WTC11 (cell line): ENCODE data around the gene ABI2. TPM values are rescaled to one million over a fixed set of nuclear protein-coding genes. Genes with fewer than 3 reads are reported as not detected.

Experiments
- ATAC-seq: fragments of 200-7000 bp; cut with Tn5 transposase; 2 replicates; pipeline ENCODE4 v1.10.0; 2021; ENCODE audit warnings: mild to moderate bottlenecking, moderate library complexity
- CTCF ChIA-PET: fragments of 300-600 bp; sonication (Branson Sonifier 250); formaldehyde crosslinking; loops from one replicate; lab custom pipeline; 2021; ENCODE audit warnings: antibody characterized with exemption; lab: Charles Lee
- POLR2A ChIA-PET: fragments of 350-600 bp; sonication (Branson Sonifier 250); formaldehyde crosslinking; loops from one replicate; lab custom pipeline; 2021; ENCODE audit warnings: antibody characterized with exemption; lab: Charles Lee
- DNase-seq: peaks from one replicate; pipeline ENCODE4 v3.0.0; 2021; ENCODE audit warnings: low spot score
- H3K27ac Mint-ChIP-seq: 2 replicates; pipeline ENCODE4 v1.8.0; 2021; ENCODE audit warnings: mixed read lengths
- H3K27me3 Mint-ChIP-seq: 2 replicates; pipeline ENCODE4 v1.8.0; 2021; ENCODE audit warnings: low read depth, mild to moderate bottlenecking, moderate library complexity, mixed read lengths
- H3K36me3 Mint-ChIP-seq: 2 replicates; pipeline ENCODE4 v1.8.0; 2021; ENCODE audit warnings: mixed read lengths
- H3K4me1 Mint-ChIP-seq: 2 replicates; pipeline ENCODE4 v1.8.0; 2022; ENCODE audit warnings: mixed read lengths
- H3K4me3 Mint-ChIP-seq: 2 replicates; pipeline ENCODE4 v1.8.0; 2021; ENCODE audit warnings: mild to moderate bottlenecking, moderate library complexity, mixed read lengths
- H3K9me3 Mint-ChIP-seq: 2 replicates; pipeline ENCODE4 v1.8.0; 2021; ENCODE audit warnings: mixed read lengths
- CBFB ChIP-seq: sonication (generic); formaldehyde crosslinking; IDR thresholded peaks from 2 replicates; pipeline ENCODE4 v1.8.1; 2022; ENCODE audit warnings: mild to moderate bottlenecking, low read depth, missing genetic modification reagents
- CREB1 ChIP-seq: sonication (generic); formaldehyde crosslinking; IDR thresholded peaks from 2 replicates; pipeline ENCODE4 v1.8.0; 2023; ENCODE audit warnings: mild to moderate bottlenecking, missing genetic modification reagents
- GABPB1 ChIP-seq: sonication (generic); formaldehyde crosslinking; IDR thresholded peaks from 2 replicates; pipeline ENCODE4 v1.8.1; 2023; ENCODE audit warnings: mild to moderate bottlenecking, missing genetic modification reagents
- MYBL2 ChIP-seq: sonication (generic); formaldehyde crosslinking; IDR thresholded peaks from 2 replicates; pipeline ENCODE4 v1.8.1; 2023; ENCODE audit warnings: mild to moderate bottlenecking, moderate library complexity, missing genetic modification reagents
- NFATC4 ChIP-seq: fragments of 250-450 bp; sonication (Bioruptor Pico); IDR thresholded peaks from 2 replicates; pipeline ENCODE4 v1.9.0; 2021; ENCODE audit warnings: mild to moderate bottlenecking
- ZNF121 ChIP-seq: sonication (generic); formaldehyde crosslinking; IDR thresholded peaks from 2 replicates; pipeline ENCODE4 v1.8.0; 2023; ENCODE audit warnings: missing genetic modification reagents
- ZNF138 ChIP-seq: sonication (generic); formaldehyde crosslinking; conservative IDR thresholded peaks from 2 replicates; pipeline ENCODE4 v1.8.1; 2022; ENCODE audit warnings: mild to moderate bottlenecking, moderate library complexity, missing genetic modification reagents
- ZNF416 ChIP-seq: fragments of 250-450 bp; sonication (Bioruptor Pico); IDR thresholded peaks from 2 replicates; pipeline ENCODE4 v1.9.0; 2021; ENCODE audit warnings: mild to moderate bottlenecking, inconsistent platforms
- ZNF423 ChIP-seq: fragments of 250-450 bp; sonication (Bioruptor Pico); IDR thresholded peaks from 2 replicates; pipeline ENCODE4 v2.1.2; 2022; ENCODE audit warnings: mild to moderate bottlenecking, moderate library complexity
- ZNF671 ChIP-seq: fragments of 250-450 bp; sonication (Bioruptor Pico); IDR thresholded peaks from 2 replicates; pipeline ENCODE4 v1.8.0; 2021; ENCODE audit warnings: mild to moderate bottlenecking
- total RNA-seq: library from RNA; stranded (reverse); gene quantifications from 3 replicates; pipeline ENCODE4 v1.2.3, GENCODE V29; 2021
- TF ChIP-seq, protein P1 (sequence below): sonication (generic); formaldehyde crosslinking; IDR thresholded peaks from 2 replicates; pipeline ENCODE4 v1.8.1; 2022; ENCODE audit warnings: mild to moderate bottlenecking, missing genetic modification reagents, moderate library complexity, borderline replicate concordance
- TF ChIP-seq, protein P2 (sequence below): sonication (generic); formaldehyde crosslinking; IDR thresholded peaks from 2 replicates; pipeline ENCODE4 v1.8.0; 2023; ENCODE audit warnings: missing genetic modification reagents, mild to moderate bottlenecking, borderline replicate concordance
- TF ChIP-seq, protein P3 (sequence below): fragments of 250-450 bp; sonication (Bioruptor Pico); IDR thresholded peaks from 2 replicates; pipeline ENCODE4 v1.9.0; 2021; ENCODE audit warnings: mild to moderate bottlenecking
- TF ChIP-seq, protein P4 (sequence below): sonication (generic); formaldehyde crosslinking; IDR thresholded peaks from 2 replicates; pipeline ENCODE4 v1.8.1; 2023; ENCODE audit warnings: mild to moderate bottlenecking, moderate library complexity, missing genetic modification reagents
- TF ChIP-seq, protein P5 (sequence below): fragments of 250-450 bp; sonication (Bioruptor Pico); IDR thresholded peaks from 2 replicates; pipeline ENCODE4 v1.8.0; 2021; ENCODE audit warnings: mild to moderate bottlenecking
- TF ChIP-seq, protein P6 (sequence below): sonication (generic); formaldehyde crosslinking; IDR thresholded peaks from 2 replicates; pipeline ENCODE4 v1.8.0; 2022; ENCODE audit warnings: mild to moderate bottlenecking, missing genetic modification reagents

Gene ABI2
- total RNA-seq, 1 experiment from 2014 or later: 121 TPM

DNA sequence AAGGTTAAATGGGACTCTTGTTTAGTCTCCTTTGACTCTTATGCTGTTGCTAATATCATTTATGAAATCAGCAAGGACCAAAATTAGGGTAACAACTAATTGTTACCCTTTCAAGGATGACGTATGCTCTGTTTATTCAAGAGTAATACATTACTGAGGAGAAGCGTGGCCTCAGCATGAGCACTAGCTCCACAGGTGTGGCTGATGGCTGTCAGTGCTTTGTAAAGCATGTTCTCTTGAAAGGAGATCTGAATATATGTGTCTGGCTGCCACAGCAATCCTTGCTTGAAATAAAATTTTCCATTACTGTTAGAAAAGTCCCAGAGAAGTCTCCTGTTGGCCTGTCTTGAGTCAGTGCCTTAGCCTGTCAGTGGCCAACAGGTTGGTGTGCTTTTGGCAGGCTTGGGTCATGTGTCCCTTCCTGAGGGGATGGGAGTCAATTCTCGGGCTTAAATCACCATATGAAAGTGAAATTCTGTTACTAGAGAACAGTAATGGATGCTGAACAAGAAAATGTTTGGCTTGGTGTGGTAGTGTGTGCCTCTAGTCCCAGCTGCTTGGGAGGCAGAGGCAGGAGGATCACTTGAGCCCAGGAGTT lies 32.7 kb downstream of the ABI2 start:
- DNase-seq: no peak
- H3K4me3 Mint-ChIP-seq: no peak overlapping the region
- peaks cover 14% of the 10 kb centered on the region for H3K4me1 Mint-ChIP-seq
- POLR2A ChIA-PET: no interaction called here
- TF ChIP-seq CBFB (CRISPR knock-in tag) (no peak), ZNF121 (CRISPR knock-in tag) (peak; percentile 84; the same call in 1 of the 2 replicates)
- TF ChIP-seq, protein P1, sequence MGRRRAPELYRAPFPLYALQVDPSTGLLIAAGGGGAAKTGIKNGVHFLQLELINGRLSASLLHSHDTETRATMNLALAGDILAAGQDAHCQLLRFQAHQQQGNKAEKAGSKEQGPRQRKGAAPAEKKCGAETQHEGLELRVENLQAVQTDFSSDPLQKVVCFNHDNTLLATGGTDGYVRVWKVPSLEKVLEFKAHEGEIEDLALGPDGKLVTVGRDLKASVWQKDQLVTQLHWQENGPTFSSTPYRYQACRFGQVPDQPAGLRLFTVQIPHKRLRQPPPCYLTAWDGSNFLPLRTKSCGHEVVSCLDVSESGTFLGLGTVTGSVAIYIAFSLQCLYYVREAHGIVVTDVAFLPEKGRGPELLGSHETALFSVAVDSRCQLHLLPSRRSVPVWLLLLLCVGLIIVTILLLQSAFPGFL (CRISPR knock-in tag): no peak
- CTCF ChIA-PET: no interaction called here
- H3K9me3 Mint-ChIP-seq: peaks cover 10% of the 10 kb centered on the region
- peaks cover 14% of the 10 kb centered on the region for H3K36me3 Mint-ChIP-seq
- no peak for ATAC-seq
- no peaks in the 10 kb centered on the region for H3K27me3 Mint-ChIP-seq
- peak overlapping the region; percentile 50 for H3K27ac Mint-ChIP-seq

DNA sequence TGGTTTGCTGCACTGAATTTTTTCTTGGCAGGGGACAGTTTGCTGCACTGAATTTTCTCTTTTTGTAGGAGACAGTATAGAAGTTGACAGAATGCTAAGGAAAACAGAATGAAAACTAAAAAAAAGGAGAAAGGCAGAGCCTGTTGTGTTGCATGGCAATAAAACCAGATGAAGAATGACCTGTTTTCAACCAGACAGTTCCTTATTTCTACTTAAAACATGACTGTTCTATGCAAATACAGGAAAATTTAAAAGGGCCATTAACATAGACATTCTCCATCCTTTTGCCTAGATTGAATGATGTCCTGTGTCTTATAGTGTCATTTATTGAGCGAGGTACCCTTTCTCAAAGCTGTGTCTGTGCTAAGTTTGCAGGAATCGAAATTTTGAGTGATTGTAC lies 33.3 kb downstream of the ABI2 start:
- peak overlapping the region; percentile 55 for H3K27ac Mint-ChIP-seq
- H3K4me3 Mint-ChIP-seq: no peak overlapping the region
- H3K9me3 Mint-ChIP-seq: peaks cover 10% of the 10 kb centered on the region
- ChIA-PET POLR2A (no interaction called here), CTCF (no interaction called here)
- no peak for TF ChIP-seq CREB1 (CRISPR knock-in tag)
- TF ChIP-seq ZNF671 (CRISPR knock-in tag): no peak
- no peak for TF ChIP-seq ZNF138 (CRISPR knock-in tag)
- TF ChIP-seq, protein P2, sequence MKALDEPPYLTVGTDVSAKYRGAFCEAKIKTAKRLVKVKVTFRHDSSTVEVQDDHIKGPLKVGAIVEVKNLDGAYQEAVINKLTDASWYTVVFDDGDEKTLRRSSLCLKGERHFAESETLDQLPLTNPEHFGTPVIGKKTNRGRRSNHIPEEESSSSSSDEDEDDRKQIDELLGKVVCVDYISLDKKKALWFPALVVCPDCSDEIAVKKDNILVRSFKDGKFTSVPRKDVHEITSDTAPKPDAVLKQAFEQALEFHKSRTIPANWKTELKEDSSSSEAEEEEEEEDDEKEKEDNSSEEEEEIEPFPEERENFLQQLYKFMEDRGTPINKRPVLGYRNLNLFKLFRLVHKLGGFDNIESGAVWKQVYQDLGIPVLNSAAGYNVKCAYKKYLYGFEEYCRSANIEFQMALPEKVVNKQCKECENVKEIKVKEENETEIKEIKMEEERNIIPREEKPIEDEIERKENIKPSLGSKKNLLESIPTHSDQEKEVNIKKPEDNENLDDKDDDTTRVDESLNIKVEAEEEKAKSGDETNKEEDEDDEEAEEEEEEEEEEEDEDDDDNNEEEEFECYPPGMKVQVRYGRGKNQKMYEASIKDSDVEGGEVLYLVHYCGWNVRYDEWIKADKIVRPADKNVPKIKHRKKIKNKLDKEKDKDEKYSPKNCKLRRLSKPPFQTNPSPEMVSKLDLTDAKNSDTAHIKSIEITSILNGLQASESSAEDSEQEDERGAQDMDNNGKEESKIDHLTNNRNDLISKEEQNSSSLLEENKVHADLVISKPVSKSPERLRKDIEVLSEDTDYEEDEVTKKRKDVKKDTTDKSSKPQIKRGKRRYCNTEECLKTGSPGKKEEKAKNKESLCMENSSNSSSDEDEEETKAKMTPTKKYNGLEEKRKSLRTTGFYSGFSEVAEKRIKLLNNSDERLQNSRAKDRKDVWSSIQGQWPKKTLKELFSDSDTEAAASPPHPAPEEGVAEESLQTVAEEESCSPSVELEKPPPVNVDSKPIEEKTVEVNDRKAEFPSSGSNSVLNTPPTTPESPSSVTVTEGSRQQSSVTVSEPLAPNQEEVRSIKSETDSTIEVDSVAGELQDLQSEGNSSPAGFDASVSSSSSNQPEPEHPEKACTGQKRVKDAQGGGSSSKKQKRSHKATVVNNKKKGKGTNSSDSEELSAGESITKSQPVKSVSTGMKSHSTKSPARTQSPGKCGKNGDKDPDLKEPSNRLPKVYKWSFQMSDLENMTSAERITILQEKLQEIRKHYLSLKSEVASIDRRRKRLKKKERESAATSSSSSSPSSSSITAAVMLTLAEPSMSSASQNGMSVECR (CRISPR knock-in tag): no peak
- TF ChIP-seq, protein P3, sequence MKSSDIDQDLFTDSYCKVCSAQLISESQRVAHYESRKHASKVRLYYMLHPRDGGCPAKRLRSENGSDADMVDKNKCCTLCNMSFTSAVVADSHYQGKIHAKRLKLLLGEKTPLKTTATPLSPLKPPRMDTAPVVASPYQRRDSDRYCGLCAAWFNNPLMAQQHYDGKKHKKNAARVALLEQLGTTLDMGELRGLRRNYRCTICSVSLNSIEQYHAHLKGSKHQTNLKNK (CRISPR knock-in tag): no peak
- TF ChIP-seq ZNF416 (CRISPR knock-in tag): no peak
- TF ChIP-seq MYBL2 (CRISPR knock-in tag): no peak
- no peak for TF ChIP-seq NFATC4 (CRISPR knock-in tag)
- no peak for TF ChIP-seq ZNF423 (CRISPR knock-in tag)
- TF ChIP-seq, protein P4, sequence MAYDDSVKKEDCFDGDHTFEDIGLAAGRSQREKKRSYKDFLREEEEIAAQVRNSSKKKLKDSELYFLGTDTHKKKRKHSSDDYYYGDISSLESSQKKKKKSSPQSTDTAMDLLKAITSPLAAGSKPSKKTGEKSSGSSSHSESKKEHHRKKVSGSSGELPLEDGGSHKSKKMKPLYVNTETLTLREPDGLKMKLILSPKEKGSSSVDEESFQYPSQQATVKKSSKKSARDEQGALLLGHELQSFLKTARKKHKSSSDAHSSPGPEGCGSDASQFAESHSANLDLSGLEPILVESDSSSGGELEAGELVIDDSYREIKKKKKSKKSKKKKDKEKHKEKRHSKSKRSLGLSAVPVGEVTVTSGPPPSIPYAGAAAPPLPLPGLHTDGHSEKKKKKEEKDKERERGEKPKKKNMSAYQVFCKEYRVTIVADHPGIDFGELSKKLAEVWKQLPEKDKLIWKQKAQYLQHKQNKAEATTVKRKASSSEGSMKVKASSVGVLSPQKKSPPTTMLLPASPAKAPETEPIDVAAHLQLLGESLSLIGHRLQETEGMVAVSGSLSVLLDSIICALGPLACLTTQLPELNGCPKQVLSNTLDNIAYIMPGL (CRISPR knock-in tag): no peak
- TF ChIP-seq, protein P5, sequence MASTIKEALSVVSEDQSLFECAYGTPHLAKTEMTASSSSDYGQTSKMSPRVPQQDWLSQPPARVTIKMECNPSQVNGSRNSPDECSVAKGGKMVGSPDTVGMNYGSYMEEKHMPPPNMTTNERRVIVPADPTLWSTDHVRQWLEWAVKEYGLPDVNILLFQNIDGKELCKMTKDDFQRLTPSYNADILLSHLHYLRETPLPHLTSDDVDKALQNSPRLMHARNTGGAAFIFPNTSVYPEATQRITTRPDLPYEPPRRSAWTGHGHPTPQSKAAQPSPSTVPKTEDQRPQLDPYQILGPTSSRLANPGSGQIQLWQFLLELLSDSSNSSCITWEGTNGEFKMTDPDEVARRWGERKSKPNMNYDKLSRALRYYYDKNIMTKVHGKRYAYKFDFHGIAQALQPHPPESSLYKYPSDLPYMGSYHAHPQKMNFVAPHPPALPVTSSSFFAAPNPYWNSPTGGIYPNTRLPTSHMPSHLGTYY: no peak
- TF ChIP-seq, protein P6, sequence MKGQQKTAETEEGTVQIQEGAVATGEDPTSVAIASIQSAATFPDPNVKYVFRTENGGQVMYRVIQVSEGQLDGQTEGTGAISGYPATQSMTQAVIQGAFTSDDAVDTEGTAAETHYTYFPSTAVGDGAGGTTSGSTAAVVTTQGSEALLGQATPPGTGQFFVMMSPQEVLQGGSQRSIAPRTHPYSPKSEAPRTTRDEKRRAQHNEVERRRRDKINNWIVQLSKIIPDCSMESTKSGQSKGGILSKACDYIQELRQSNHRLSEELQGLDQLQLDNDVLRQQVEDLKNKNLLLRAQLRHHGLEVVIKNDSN (CRISPR knock-in tag): no peak
- TF ChIP-seq GABPB1 (CRISPR knock-in tag): no peak
- H3K36me3 Mint-ChIP-seq: peaks cover 15% of the 10 kb centered on the region
- DNase-seq (no peak), ATAC-seq (no peak)
- H3K4me1 Mint-ChIP-seq: peaks cover 14% of the 10 kb centered on the region
- no peaks in the 10 kb centered on the region for H3K27me3 Mint-ChIP-seq
